Measurements from ENCODE around the gene TSPAN5.

GRCh38 chr4:98602270-98602669 is 56.1 kb downstream of the TSPAN5 start:
- TF ChIP-seq CTCF (conservative IDR thresholded peaks at IDR 0.05) (no peak), EZH2 (IDR thresholded peaks at IDR 0.05; ENCODE audit: low read depth) (no peak)
